ENCODE data around the gene C13orf46. TPM values are rescaled to one million over a fixed set of nuclear protein-coding genes. Genes with fewer than 3 reads are reported as not detected.
A peak's percentile ranks its signal among the peaks of the same experiment; 100 is the strongest.

The C13orf46 gene
- total RNA-seq, 1 donor from 2014 or later: 21.2 TPM

DNA sequence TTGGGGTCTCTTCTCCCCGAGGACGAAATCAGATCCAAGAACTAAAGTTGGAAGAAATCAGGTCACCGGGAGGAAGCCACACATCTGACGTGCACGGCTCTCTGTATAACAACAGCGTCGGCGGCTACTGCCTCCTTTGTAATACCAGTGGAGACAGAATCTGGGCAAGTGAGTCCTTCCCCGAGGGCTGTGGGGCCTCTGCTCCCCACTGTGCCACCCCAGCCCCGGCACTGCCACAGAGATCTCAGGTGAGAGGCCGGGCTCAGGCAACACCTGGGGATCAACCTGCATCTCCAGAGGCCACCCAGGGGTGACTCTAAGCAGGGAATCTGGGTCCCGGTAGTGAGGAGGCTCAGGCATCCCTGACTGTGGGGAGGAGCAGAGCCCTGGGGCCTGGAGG, 33.7 kb upstream of the C13orf46 start:
- no peak for DNase-seq
- TF ChIP-seq, protein P1, sequence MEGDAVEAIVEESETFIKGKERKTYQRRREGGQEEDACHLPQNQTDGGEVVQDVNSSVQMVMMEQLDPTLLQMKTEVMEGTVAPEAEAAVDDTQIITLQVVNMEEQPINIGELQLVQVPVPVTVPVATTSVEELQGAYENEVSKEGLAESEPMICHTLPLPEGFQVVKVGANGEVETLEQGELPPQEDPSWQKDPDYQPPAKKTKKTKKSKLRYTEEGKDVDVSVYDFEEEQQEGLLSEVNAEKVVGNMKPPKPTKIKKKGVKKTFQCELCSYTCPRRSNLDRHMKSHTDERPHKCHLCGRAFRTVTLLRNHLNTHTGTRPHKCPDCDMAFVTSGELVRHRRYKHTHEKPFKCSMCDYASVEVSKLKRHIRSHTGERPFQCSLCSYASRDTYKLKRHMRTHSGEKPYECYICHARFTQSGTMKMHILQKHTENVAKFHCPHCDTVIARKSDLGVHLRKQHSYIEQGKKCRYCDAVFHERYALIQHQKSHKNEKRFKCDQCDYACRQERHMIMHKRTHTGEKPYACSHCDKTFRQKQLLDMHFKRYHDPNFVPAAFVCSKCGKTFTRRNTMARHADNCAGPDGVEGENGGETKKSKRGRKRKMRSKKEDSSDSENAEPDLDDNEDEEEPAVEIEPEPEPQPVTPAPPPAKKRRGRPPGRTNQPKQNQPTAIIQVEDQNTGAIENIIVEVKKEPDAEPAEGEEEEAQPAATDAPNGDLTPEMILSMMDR (IDR thresholded peaks at IDR 0.05): no peak

DNA sequence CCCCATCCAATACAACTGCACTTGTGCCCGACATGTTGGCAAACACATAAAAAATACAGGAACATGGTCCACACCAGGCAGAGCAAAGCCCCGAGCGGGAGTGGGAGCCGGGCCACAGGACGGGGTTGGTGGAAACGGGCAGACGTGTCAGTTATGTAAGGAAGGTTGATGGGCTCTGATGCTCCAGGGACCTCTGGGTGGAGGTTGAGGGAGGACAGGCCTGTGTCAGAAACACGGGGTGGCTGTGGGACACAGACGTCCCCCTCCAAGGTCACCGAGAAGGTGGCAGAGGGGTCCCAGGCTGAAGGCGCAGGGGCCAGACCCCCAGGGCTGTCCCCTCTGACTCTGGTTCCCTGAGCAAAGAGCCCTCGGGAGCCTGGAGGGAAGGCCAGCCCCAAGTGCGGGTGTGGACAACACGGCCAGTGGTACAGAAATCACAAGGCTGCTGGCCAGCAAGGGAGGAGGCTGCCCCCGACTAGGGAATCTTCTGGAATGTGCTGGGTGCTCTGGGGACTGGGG, 31.4 kb upstream of the C13orf46 start:
- no peaks in the 10 kb centered on the region for H3K27me3 ChIP-seq
- ATAC-seq (peak; percentile 8), DNase-seq (no peak)
- intact Hi-C loops (cut with DNase I): no loop called here
- no peaks in the 10 kb centered on the region for H3K9me3 ChIP-seq
- H3K36me3 ChIP-seq: peaks cover 14% of the 10 kb centered on the region
- no peak overlapping the region for H3K4me3 ChIP-seq
- H3K27ac ChIP-seq: no peak overlapping the region
- TF ChIP-seq, protein P1 (IDR thresholded peaks at IDR 0.05): no peak
- no peaks in the 10 kb centered on the region for H3K4me1 ChIP-seq

More for the DNA sequence above, 33.7 kb upstream of the C13orf46 start:
- Histone ChIP-seq H3K27ac (no peak overlapping the region), H3K4me3 (no peak overlapping the region), H3K9me3 (no peaks in the 10 kb centered on the region), H3K27me3 (no peaks in the 10 kb centered on the region), H3K36me3 (peaks cover 27% of the 10 kb centered on the region), H3K4me1 (no peaks in the 10 kb centered on the region)
- intact Hi-C loops (cut with DNase I): no loop called here
- ATAC-seq: no peak

DNA sequence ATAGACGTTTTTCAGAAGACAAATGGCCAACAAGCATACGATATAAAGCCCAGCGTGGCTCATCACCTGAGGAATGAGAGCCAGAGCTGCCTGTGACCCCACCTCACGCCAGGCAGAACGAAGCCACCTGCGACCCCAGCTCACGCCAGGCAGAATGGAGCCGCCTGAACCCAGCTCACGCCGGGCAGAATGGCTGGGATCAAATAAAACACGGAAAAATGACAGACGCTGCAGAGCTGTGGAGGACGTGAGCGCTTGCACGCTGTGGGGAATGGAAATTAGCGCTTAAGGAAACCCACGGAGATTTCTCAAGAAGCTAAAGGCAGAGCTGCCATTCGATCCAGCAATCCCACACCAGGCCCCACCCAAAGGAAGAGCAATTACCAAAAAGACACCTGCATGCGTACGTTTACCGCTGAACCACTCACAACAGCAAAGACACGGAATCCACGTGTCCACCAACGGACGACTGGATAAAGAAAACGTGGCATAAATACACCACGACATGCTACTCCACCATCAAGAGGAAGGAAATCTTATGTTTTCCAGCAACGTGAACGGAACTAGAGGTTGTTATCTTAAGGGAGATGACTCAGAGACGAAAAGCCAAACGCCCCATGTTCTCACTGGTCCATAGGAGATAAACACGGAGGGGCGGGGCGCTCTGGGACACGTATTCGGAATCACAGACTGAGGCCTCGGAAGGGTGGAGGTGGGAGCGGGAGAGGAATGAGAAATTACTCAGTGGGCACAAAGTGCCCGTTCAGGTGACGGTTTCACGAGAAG, 30.7 kb upstream of the C13orf46 start:
- Histone ChIP-seq H3K27me3 (no peaks in the 10 kb centered on the region), H3K36me3 (peaks cover 8% of the 10 kb centered on the region), H3K9me3 (no peaks in the 10 kb centered on the region), H3K4me1 (no peaks in the 10 kb centered on the region), H3K27ac (no peak overlapping the region), H3K4me3 (no peak overlapping the region)
- intact Hi-C loops (cut with DNase I): no loop called here
- ATAC-seq (peak; percentile 4), DNase-seq (no peak)
- TF ChIP-seq, protein P1 (IDR thresholded peaks at IDR 0.05): no peak

DNA sequence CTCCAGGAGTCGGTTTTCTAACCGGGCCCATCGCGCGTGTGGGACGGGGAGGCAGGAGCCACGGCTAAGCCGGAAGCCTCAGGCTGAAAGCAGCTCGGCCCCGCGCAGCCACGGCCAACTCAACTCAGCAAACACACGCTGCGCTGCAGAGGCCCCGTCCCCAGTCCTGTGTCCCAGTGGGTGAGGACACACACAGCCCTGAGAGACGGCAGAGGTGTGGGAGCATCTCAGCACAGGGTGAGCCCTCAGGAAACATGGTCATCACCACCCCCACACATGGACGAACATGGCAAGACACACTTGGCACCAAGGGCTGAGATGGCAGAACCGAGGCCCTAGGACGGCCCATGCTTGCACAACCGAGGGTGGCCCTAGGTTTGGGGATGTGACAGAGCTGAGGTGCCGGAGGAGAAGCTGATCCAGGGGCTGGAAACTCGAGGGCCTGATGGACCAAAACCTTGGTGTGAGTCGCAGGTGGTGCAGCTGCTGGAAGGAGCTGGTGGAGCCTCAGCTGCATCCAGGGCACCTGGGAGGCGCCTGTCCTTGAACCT, 29.0 kb upstream of the C13orf46 start:
- no peaks in the 10 kb centered on the region for H3K27me3 ChIP-seq
- H3K9me3 ChIP-seq: no peaks in the 10 kb centered on the region
- H3K4me3 ChIP-seq: no peak overlapping the region
- no peaks in the 10 kb centered on the region for H3K4me1 ChIP-seq
- TF ChIP-seq, protein P1 (IDR thresholded peaks at IDR 0.05): no peak
- H3K36me3 ChIP-seq: no peaks in the 10 kb centered on the region
- H3K27ac ChIP-seq: no peak overlapping the region
- DNase-seq (no peak), ATAC-seq (no peak)
- intact Hi-C loops (cut with DNase I): no loop called here

DNA sequence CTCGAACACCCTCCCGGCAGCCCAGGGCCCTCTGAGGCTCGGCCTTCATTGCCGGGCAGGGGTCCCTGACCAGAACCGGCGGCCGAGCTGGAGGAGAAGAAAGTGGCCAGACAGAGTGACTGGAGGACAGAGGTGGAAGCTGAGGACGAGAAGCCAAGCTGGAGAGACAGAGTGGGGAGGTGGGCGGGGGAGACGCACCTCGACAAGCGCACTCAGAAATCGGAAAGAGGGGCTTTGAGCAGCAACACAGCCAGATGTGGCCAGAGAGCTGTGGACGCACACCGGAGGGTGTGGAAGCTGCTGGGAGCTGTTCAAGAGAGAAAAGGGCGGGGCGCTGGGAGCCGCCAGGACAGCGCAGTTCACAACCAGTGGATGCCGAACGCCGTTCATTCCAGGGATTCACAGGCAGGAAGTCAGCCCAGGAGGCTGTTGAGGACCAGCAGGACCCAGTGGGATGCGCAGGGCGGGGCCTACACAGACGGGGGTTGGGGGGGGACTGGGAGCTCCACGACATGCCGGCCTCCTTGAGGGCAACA, 28.2 kb upstream of the C13orf46 start:
- intact Hi-C loops (cut with DNase I): no loop called here
- H3K27ac ChIP-seq: no peak overlapping the region
- no peaks in the 10 kb centered on the region for H3K27me3 ChIP-seq
- DNase-seq (no peak), ATAC-seq (no peak)
- no peak overlapping the region for H3K4me3 ChIP-seq
- no peaks in the 10 kb centered on the region for H3K36me3 ChIP-seq
- TF ChIP-seq, protein P1 (IDR thresholded peaks at IDR 0.05): no peak
- no peaks in the 10 kb centered on the region for H3K9me3 ChIP-seq
- no peaks in the 10 kb centered on the region for H3K4me1 ChIP-seq
